PC-3 (cell line): ENCODE measurements around the gene EARS2.

ENCODE experiments used
- CTCF ChIP-seq: fragments of 300-600 bp; sonication (generic); conservative IDR thresholded peaks from 2 replicates; pipeline ENCODE4 v1.5.1; 2017; ENCODE audit warnings: antibody characterized with exemption, low read depth, mild to moderate bottlenecking, low read length
- EZH2 ChIP-seq: fragments of 300-600 bp; sonication (generic); IDR thresholded peaks from one replicate; pipeline ENCODE4 v1.6.1; 2017; ENCODE audit warnings: antibody characterized with exemption, mild to moderate bottlenecking, low read length; ENCODE audit not compliant: unreplicated experiment
- EZH2phosphoT487 ChIP-seq: fragments of 300-600 bp; sonication (generic); IDR thresholded peaks from 2 replicates; pipeline ENCODE4 v1.6.1; 2018; ENCODE audit warnings: mild to moderate bottlenecking, antibody characterized with exemption, low read length, borderline replicate concordance

GRCh38 chr16:23572394-23572793 is 15.2 kb upstream of the EARS2 start:
- no peak for TF ChIP-seq CTCF
- TF ChIP-seq EZH2phosphoT487: no peak
- TF ChIP-seq EZH2: no peak
